C4-2B (cell line): ENCODE data around the gene SSBP2.
"Not testable (repeated sequence)": the region's sequence is repeated elsewhere in the genome, so short reads cannot be mapped to it uniquely, and the experiment has no call there.

ENCODE experiments used
- H3K27ac ChIP-seq: fragments of 450-650 bp; 2 replicates; pipeline ENCODE4 v1.5.1; 2017
- ZFX ChIP-seq: fragments of 450-650 bp; IDR thresholded peaks from 2 replicates; pipeline ENCODE4 v1.6.1; 2017
- TF ChIP-seq, protein P1 (sequence below): fragments of 450-650 bp; conservative IDR thresholded peaks from 2 replicates; pipeline ENCODE4 v1.5.1; 2017; ENCODE audit warnings: mild to moderate bottlenecking

The SSBP2 gene

DNA sequence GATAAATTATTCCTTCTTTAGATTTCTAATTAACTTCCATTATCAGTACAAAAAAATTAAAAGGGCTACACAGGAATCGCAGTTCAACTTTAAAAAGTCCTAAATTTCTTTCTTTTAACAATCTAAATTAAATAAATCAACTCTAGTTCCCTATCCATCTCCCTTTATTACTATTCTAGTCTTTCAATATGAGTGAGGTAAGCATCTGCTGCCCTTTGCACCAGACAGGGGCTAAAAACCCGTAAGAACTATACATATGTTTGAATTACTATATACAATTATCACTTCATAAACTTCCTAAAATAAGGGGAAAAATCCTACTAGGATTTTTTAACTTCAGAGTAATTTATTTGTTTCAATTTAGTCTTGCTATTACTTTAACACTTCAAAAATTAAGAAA, 145.6 kb downstream of the SSBP2 start:
- H3K27ac ChIP-seq: no peak overlapping the region
- TF ChIP-seq, protein P1, sequence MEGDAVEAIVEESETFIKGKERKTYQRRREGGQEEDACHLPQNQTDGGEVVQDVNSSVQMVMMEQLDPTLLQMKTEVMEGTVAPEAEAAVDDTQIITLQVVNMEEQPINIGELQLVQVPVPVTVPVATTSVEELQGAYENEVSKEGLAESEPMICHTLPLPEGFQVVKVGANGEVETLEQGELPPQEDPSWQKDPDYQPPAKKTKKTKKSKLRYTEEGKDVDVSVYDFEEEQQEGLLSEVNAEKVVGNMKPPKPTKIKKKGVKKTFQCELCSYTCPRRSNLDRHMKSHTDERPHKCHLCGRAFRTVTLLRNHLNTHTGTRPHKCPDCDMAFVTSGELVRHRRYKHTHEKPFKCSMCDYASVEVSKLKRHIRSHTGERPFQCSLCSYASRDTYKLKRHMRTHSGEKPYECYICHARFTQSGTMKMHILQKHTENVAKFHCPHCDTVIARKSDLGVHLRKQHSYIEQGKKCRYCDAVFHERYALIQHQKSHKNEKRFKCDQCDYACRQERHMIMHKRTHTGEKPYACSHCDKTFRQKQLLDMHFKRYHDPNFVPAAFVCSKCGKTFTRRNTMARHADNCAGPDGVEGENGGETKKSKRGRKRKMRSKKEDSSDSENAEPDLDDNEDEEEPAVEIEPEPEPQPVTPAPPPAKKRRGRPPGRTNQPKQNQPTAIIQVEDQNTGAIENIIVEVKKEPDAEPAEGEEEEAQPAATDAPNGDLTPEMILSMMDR: no peak
- TF ChIP-seq ZFX: no peak

DNA sequence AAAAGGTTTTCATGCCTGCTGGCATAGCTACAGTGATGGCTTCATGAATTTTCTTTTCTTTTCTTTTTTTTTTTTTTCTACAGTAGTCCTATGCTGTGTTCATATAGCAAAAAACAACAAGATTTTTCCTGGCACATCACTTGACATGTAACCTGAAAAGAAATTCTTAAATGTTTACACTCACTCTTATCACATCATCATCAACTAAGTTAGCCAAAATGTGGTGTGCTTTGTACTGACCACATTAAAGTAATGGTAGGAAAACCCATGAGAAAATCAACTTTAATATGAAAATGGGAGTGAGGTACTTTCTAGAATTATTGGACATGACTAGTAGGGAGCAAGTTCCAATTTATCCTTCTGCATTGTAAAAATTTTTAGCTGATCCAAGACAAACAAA, 146.7 kb downstream of the SSBP2 start:
- H3K27ac ChIP-seq: no peak overlapping the region
- no peak for TF ChIP-seq ZFX
- TF ChIP-seq, protein P1: no peak

DNA sequence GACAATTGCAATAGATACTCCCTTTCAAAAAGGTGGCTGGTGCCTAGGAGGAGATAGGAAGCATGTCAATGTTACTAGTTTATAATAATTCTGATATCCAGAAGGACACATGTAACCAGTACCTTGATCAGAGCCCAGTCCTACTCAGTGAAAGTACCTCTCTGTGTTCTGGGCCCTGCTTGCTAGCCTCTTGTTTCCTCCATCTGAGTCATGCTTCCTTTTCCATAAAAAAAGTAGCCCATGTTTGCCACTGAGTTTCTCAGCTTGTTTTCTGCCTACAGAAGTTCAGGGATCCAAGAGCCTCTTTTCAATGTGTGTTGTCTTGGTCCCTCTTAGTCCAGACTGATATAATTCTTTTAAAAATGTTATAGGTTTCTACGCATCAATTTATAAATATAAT, 149.0 kb downstream of the SSBP2 start:
- no peak for TF ChIP-seq ZFX
- TF ChIP-seq, protein P1: no peak
- H3K27ac ChIP-seq: no peak overlapping the region

DNA sequence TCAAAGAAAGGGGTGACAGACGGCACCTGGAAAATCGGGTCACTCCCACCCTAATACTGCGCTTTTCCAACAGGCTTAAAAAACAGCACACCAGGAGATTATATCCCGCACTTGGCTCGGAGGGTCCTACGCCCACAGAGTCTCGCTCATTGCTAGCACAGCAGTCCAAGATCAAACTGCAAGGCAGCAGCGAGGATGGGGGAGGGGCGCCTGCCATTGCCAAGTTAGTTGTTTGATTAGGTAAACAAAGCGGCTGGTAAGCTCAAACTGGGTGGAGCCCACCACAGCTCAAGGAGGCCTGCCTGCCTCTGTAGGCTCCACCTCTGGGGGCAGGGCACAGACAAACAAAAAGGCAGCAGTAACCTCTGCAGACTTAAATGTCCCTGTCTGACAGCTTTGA, 158.8 kb downstream of the SSBP2 start:
- not testable (repeated sequence) for H3K27ac ChIP-seq

DNA sequence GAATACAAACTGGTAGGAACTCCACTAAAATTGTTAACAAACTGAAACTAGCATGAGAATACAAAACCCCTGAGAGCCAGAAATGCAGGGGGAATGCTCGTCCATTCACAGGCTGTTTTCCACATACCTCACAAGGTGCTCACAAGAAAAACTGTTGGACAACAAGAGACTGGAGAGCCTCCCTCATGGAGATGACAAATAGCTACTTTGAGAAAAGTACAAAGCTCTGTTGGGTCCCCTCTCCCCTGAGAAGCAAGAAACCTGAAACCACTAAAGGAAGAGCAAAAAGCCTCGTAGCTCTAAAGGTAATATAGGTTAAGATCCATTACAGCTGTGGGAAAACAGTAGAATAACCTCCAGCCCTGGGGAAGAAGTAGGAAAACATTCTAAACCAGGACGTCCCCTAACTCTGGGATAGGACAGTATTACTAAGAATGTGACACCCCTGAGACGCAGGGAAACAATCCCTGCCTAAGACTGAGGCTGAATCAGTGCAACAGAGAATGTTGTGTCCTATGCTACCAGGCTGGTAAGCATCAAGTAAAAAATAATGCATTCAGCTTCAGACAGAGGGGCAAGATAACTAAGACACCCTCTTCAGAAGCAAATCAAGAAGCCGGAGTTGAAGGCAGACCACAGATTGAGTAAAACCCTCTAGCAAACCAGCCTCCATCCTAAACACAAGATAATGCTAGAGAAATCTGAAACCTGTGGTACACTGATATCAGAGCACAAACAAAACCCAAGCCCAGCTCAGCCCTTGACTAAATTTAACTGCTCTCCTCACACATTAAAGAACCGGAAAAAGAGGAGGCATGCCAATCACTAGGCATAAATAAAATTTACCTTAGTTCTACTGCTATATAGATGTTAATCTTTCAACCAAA, 160.2 kb downstream of the SSBP2 start:
- TF ChIP-seq, protein P1: no peak
- no peak for TF ChIP-seq ZFX
- H3K27ac ChIP-seq: no peak overlapping the region

DNA sequence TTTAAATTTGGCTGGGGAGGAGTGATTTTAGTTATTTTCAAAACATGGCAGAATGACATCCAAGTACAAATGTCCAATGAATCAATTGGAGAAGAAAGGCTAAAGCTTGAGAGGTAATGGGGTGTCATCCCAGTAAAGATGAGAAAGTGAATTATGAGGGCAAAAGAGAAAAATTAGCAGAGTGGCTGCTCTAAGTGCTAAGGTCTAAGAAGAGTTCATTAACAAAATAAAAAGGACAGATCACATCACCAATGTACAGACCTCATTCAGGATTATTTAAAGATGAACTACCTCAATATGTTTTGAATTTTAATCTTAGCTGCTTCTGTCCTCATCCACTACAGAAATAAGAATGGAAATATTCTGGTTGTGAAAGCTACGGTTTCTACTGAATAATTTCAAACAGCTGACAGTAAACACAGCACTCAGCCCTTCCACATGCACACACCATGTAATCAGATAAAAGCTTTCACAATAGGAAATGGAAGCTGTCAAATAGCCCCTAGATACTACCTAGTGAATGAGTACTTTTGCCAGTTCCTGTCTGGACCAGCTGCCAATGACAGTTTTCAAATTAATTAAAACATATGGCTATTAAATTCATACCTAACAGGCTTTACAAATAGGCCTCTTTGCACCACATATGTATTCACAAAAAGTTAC, 171.5 kb downstream of the SSBP2 start:
- TF ChIP-seq, protein P1: no peak
- no peak for TF ChIP-seq ZFX
- H3K27ac ChIP-seq: no peak overlapping the region

DNA sequence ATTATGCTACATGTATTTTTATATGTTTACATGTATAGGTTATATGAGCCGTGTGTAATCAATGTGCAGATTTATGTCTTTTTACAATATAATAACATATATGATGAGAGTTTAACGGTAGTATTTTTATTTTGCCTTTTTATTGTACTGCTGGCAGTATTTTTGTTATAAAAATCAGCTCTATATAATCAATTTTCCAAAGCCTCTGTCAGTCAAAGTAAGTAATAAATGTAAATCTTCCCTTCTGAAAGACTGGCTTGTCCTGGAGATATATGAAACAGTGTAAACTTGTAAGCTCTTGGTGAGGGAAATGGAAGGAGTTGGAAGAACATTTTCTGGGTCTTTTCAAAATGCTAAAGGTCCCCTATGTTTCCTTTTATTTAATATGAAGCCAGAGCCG, 173.8 kb downstream of the SSBP2 start:
- H3K27ac ChIP-seq: no peak overlapping the region
- TF ChIP-seq, protein P1: no peak
- no peak for TF ChIP-seq ZFX

DNA sequence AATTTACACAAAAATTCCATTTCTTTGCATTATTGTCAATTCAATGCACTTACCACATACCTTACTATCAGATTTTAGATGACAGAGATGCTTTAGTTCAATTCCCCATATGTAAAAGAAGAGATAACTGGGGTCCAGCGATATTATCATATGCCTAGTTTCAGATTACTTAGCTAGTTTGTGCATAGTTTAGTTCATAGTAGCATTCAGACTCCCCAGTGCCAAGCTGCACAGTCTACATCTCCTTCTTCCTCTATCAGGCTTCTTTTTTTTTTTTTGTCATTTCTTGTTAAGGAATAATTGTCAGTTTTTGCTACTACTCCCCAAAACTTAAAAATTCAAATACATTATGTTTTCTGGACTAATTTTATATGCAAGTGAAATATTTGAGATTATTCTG, 175.0 kb downstream of the SSBP2 start:
- no peak for TF ChIP-seq ZFX
- TF ChIP-seq, protein P1: no peak
- no peak overlapping the region for H3K27ac ChIP-seq
